ENCODE results near the gene CTR9.
A peak's percentile ranks its signal among the peaks of the same experiment; 100 is the strongest.

Gene CTR9

DNA sequence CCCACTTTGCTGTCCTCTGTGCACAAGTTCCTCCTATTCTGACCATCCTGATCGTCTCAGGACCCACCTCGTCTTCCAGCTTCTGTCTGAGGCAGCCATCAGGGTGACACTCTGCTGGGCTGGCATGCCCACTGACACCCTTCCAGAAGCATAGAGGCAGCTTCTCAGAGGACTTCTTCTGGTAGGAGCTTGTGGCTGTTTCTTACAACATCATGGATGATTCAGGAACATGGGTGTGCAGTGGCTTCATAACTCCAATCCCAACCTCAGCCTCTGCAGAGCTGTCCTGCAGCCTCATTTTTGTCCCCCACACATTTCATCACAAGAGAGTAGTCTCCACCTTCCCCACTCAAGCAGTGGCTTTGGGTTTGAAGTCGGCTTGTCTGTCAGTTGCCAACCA lies 20.9 kb upstream of the CTR9 start:
- Histone ChIP-seq H3K36me3 (ENCODE audit: control insufficient read depth, low read length) (no peaks in the 10 kb centered on the region), H3K79me2 (ENCODE audit: control insufficient read depth, low read length) (no peaks in the 10 kb centered on the region), H3K9me3 (ENCODE audit: control insufficient read depth, insufficient read depth, low read length) (no peaks in the 10 kb centered on the region), H3K27me3 (ENCODE audit: control insufficient read depth, low read length) (peaks cover 11% of the 10 kb centered on the region; the same call in 1 of the 2 replicates), H3K9me2 (replicated peaks; ENCODE audit: control insufficient read depth, low read length) (no peaks in the 10 kb centered on the region), H3F3A (ENCODE audit: control insufficient read depth, insufficient read depth) (no peaks in the 10 kb centered on the region), H4K20me1 (ENCODE audit: control insufficient read depth, insufficient read depth, low read depth, low read length) (no peaks in the 10 kb centered on the region), H3K4me3 (ENCODE audit: low read length) (no peak overlapping the region), H3K27ac (ENCODE audit: low read depth, low read length) (no peak overlapping the region), H3K4me2 (ENCODE audit: low read length) (no peak overlapping the region), H3K4me1 (ENCODE audit: control insufficient read depth, low read length) (no peaks in the 10 kb centered on the region; the same call in 1 of the 2 replicates)
- TF ChIP-seq CTCF (IDR thresholded peaks at IDR 0.05; ENCODE audit: low read depth, low read length, poor library complexity, severe bottlenecking) (no peak), EZH2phosphoT487 (IDR thresholded peaks at IDR 0.05; ENCODE audit: borderline replicate concordance, low read length) (no peak)

- Histone ChIP-seq H3K9me3 (ENCODE audit: control insufficient read depth, insufficient read depth, low read length) (no peaks in the 10 kb centered on the region), H3K4me2 (ENCODE audit: low read length) (no peak overlapping the region)
Measured at GRCh38 chr11:10731064-10731680, 19.9 kb upstream of the CTR9 start.

GRCh38 chr11:10735481-10736475 lies 15.3 kb upstream of the CTR9 start:
- H3K27ac ChIP-seq (ENCODE audit: low read depth, low read length): no peak overlapping the region
- TF ChIP-seq CTCF (IDR thresholded peaks at IDR 0.05; ENCODE audit: low read depth, low read length, poor library complexity, severe bottlenecking) (peak; percentile 94), EZH2phosphoT487 (IDR thresholded peaks at IDR 0.05; ENCODE audit: borderline replicate concordance, low read length) (no peak)
- no peaks in the 10 kb centered on the region for H3K79me2 ChIP-seq (ENCODE audit: control insufficient read depth, low read length)
- peak overlapping the region; percentile 57 for H3K4me3 ChIP-seq (ENCODE audit: low read length)
- H3K4me2 ChIP-seq (ENCODE audit: low read length): peak overlapping the region; percentile 70
- H3K9me2 ChIP-seq (replicated peaks; ENCODE audit: control insufficient read depth, low read length): no peaks in the 10 kb centered on the region
- no peaks in the 10 kb centered on the region for H4K20me1 ChIP-seq (ENCODE audit: control insufficient read depth, insufficient read depth, low read depth, low read length)
- no peaks in the 10 kb centered on the region for H3F3A ChIP-seq (ENCODE audit: control insufficient read depth, insufficient read depth)
- no peaks in the 10 kb centered on the region for H3K9me3 ChIP-seq (ENCODE audit: control insufficient read depth, insufficient read depth, low read length)
- H3K36me3 ChIP-seq (ENCODE audit: control insufficient read depth, low read length): no peaks in the 10 kb centered on the region
- no peaks in the 10 kb centered on the region; the same call in 1 of the 2 replicates for H3K27me3 ChIP-seq (ENCODE audit: control insufficient read depth, low read length)
- peaks cover 5% of the 10 kb centered on the region for H3K4me1 ChIP-seq (ENCODE audit: control insufficient read depth, low read length)

More at GRCh38 chr11:10731064-10731680, 19.9 kb upstream of the CTR9 start:
- Histone ChIP-seq H3K79me2 (ENCODE audit: control insufficient read depth, low read length) (no peaks in the 10 kb centered on the region), H3K9me2 (replicated peaks; ENCODE audit: control insufficient read depth, low read length) (no peaks in the 10 kb centered on the region), H3K36me3 (ENCODE audit: control insufficient read depth, low read length) (no peaks in the 10 kb centered on the region), H4K20me1 (ENCODE audit: control insufficient read depth, insufficient read depth, low read depth, low read length) (no peaks in the 10 kb centered on the region), H3K27ac (ENCODE audit: low read depth, low read length) (no peak overlapping the region), H3K4me3 (ENCODE audit: low read length) (no peak overlapping the region), H3K27me3 (ENCODE audit: control insufficient read depth, low read length) (peaks cover 8% of the 10 kb centered on the region; the same call in 1 of the 2 replicates), H3K4me1 (ENCODE audit: control insufficient read depth, low read length) (peaks cover 5% of the 10 kb centered on the region), H3F3A (ENCODE audit: control insufficient read depth, insufficient read depth) (no peaks in the 10 kb centered on the region)
- TF ChIP-seq EZH2phosphoT487 (IDR thresholded peaks at IDR 0.05; ENCODE audit: borderline replicate concordance, low read length) (no peak), CTCF (IDR thresholded peaks at IDR 0.05; ENCODE audit: low read depth, low read length, poor library complexity, severe bottlenecking) (no peak)

Measured in DOHH2 (cell line).